Erythroblast (primary cell): ENCODE data around the gene TDRD5.

Experiments used
- GATA1 ChIP-seq: IDR thresholded peaks from 2 replicates; pipeline ENCODE4 v1.6.1; 2011; ENCODE audit warnings: low read depth, mild to moderate bottlenecking, control low read depth, low read length, moderate library complexity
- POLR2A ChIP-seq: IDR thresholded peaks from 2 replicates; pipeline ENCODE4 v1.6.1; 2011; ENCODE audit warnings: mild to moderate bottlenecking, low read length

DNA sequence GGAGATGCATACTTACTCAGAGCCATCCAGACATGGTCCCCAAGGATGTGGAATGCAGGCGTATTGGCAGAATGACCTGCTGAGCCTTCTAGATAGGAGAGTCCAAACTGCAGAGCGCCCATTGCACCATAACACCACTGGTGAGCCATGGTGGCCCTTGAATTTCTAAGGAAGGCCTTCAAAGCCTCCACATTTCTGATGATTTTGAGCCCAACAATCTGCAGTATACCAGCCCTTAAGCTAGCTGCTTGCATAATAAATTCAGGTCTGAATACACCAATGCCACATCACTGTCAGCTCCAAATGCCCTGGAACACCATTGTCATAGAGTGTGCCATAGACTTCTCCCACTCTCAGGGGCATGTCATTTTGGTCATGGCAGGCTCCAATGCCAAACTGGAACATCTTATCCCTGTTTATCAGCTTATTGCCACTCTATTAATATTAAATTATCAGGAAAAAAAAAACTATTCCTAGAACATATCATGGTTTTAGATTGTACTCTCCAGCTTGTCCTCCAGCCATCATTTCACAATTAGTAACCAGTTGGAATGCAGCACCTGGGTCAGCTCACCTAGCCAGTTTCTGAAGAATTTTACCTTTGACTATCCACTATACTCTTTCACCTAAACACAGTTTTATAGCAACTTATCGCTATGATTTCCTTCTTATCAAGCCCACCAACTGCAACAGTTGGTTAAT lies 42.8 kb upstream of the TDRD5 start:
- TF ChIP-seq POLR2A: no peak
- no peak for TF ChIP-seq GATA1
